ENCODE results near the gene C13orf42. TPM values are rescaled to one million over a fixed set of nuclear protein-coding genes. Genes with fewer than 3 reads are reported as not detected.

The C13orf42 gene
- total and polyA plus RNA-seq, 10 of the 15 experiments (the other 5 are each of a cell fraction or from before 2014, with no cell fraction given) = not detected

- Histone ChIP-seq H3K4me1 (ENCODE audit: control insufficient read depth, insufficient read depth, low read length) (no peaks in the 10 kb centered on the region), H3K36me3 (ENCODE audit: control insufficient read depth in 2 of 2, insufficient read depth in 2 of 2, low read length in 1 of 2) (no peaks in the 10 kb centered on the region), H3K79me2 (ENCODE audit: control insufficient read depth, insufficient read depth, low read length) (no peaks in the 10 kb centered on the region), H3K27ac (ENCODE audit: control insufficient read depth, insufficient read depth) (no peak overlapping the region), H3K9me3 (replicated peaks; ENCODE audit: control insufficient read depth, insufficient read depth, low read length) (no peaks in the 10 kb centered on the region), H3K4me2 (ENCODE audit: control insufficient read depth, insufficient read depth) (no peak overlapping the region), H4K20me1 (ENCODE audit: control insufficient read depth, insufficient read depth) (no peaks in the 10 kb centered on the region), H3K27me3 (replicated peaks in 1 of 2; ENCODE audit: control insufficient read depth in 2 of 2, insufficient read depth in 2 of 2, low read length in 1 of 2) (no peaks in the 10 kb centered on the region; a peak in 1 of 4 replicates), H3K9ac (ENCODE audit: control insufficient read depth, insufficient read depth, low read length) (no peak overlapping the region), H2AFZ (ENCODE audit: control insufficient read depth, low read depth, low read length) (no peak overlapping the region), H3K4me3 (no peak overlapping the region)
- FAIRE-seq (no peak), ATAC-seq (no peak), DNase-seq (ENCODE audit: low read depth, low spot score) (no peak)
- ChIA-PET CTCF (interaction anchor here (1.5 kb wide), 1 partner anchor 1072 kb away, joined by 3 read pairs; no protein-coding TSS in a partner anchor), RAD21 (ENCODE audit: unreplicated experiment) (no interaction called here), SMC1A (ENCODE audit: uncharacterized antibody, unreplicated experiment) (no interaction called here), POLR2A (no interaction called here)
- BruUV-seq (replicated peaks) = no TSS peak
- intact Hi-C loops (cut with micrococcal nuclease; ENCODE audit: unreplicated experiment) = no loop called here
- TF ChIP-seq TARDBP (IDR thresholded peaks at IDR 0.05; ENCODE audit: borderline replicate concordance) (no peak), MEF2B (IDR thresholded peaks at IDR 0.05; ENCODE audit: partially characterized antibody, poor library complexity, severe bottlenecking) (no peak), RB1 (IDR thresholded peaks at IDR 0.05; ENCODE audit: borderline replicate concordance) (no peak), ATF7 (IDR thresholded peaks at IDR 0.05; ENCODE audit: low read depth) (peak; percentile 66), KDM1A (IDR thresholded peaks at IDR 0.05; ENCODE audit: borderline replicate concordance) (no peak), TCF3 (IDR thresholded peaks at IDR 0.05; ENCODE audit: borderline replicate concordance, insufficient read depth, low read depth, low read length) (no peak)
- in situ Hi-C loops (cut with MboI) = no loop called here
- WGBS (ENCODE audit: insufficient coverage, insufficient replicate concordance, low lambda C conversion rate, missing lambda C conversion rate) = 17% methylated on average over 2 of the region's 2 CpGs
These were observed 63.0 kb downstream of the C13orf42 start for GRCh38 chr13:51048166-51048461.

- SMC1A ChIA-PET (ENCODE audit: uncharacterized antibody, unreplicated experiment) = no interaction called here
- TF ChIP-seq EED (IDR thresholded peaks at IDR 0.05; ENCODE audit: low read depth) = no peak
- TF ChIP-seq RAD51 (IDR thresholded peaks at IDR 0.05) = no peak
- TF ChIP-seq ZBTB4 (CRISPR knock-in tag; IDR thresholded peaks at IDR 0.05) = no peak
- no peak for TF ChIP-seq E2F8 (IDR thresholded peaks at IDR 0.05; ENCODE audit: low read depth, partially characterized antibody)
- TF ChIP-seq SIX5 (IDR thresholded peaks at IDR 0.05; ENCODE audit: low read depth, low read length, severe bottlenecking) = no peak
- TF ChIP-seq ZSCAN29 (IDR thresholded peaks at IDR 0.05) = no peak
These were observed 63.5 kb downstream of the C13orf42 start for GRCh38 chr13:51047434-51048165.

More at GRCh38 chr13:51047434-51048165, 63.5 kb downstream of the C13orf42 start:
- no TSS peak for BruUV-seq (replicated peaks)
- ChIA-PET POLR2A (no interaction called here), RAD21 (ENCODE audit: unreplicated experiment) (no interaction called here), CTCF (interaction anchor here (1.5 kb wide), 1 partner anchor 1071 kb away, joined by 3 read pairs; no protein-coding TSS in a partner anchor)
- no peaks in the 10 kb centered on the region for H4K20me1 ChIP-seq (ENCODE audit: control insufficient read depth, insufficient read depth)
- no peaks in the 10 kb centered on the region for H3K4me1 ChIP-seq (ENCODE audit: control insufficient read depth, insufficient read depth, low read length)
- intact Hi-C loops (cut with micrococcal nuclease; ENCODE audit: unreplicated experiment) = no loop called here
- H3K79me2 ChIP-seq (ENCODE audit: control insufficient read depth, insufficient read depth, low read length) = no peaks in the 10 kb centered on the region
- ATAC-seq (no peak), DNase-seq (ENCODE audit: low read depth, low spot score) (no peak), FAIRE-seq (no peak)
- in situ Hi-C loops (cut with MboI) = no loop called here
- no peaks in the 10 kb centered on the region for H3K9me3 ChIP-seq (replicated peaks; ENCODE audit: control insufficient read depth, insufficient read depth, low read length)
- no peaks in the 10 kb centered on the region for H3K36me3 ChIP-seq (ENCODE audit: control insufficient read depth in 2 of 2, insufficient read depth in 2 of 2, low read length in 1 of 2)
- H3K27ac ChIP-seq (ENCODE audit: control insufficient read depth, insufficient read depth) = no peak overlapping the region
- WGBS (ENCODE audit: insufficient coverage, insufficient replicate concordance, low lambda C conversion rate, missing lambda C conversion rate) = 26% methylated on average over 6 of the region's 6 CpGs
- no peak overlapping the region for H3K9ac ChIP-seq (ENCODE audit: control insufficient read depth, insufficient read depth, low read length)
- no peak overlapping the region for H3K4me3 ChIP-seq
- no peaks in the 10 kb centered on the region; a peak in 1 of 4 replicates for H3K27me3 ChIP-seq (replicated peaks in 1 of 2; ENCODE audit: control insufficient read depth in 2 of 2, insufficient read depth in 2 of 2, low read length in 1 of 2)
- H3K4me2 ChIP-seq (ENCODE audit: control insufficient read depth, insufficient read depth) = no peak overlapping the region
- no peak overlapping the region for H2AFZ ChIP-seq (ENCODE audit: control insufficient read depth, low read depth, low read length)

All from GM12878 (cell line).